A204.1 (cell line): ENCODE data around the gene FBXW7.

Experiments used
- FAIRE-seq: peaks from 2 replicates; lab custom pipeline; 2012; peaks lifted over from hg19 to GRCh38; lab: Jason Lieb, UNC

The FBXW7 gene

DNA sequence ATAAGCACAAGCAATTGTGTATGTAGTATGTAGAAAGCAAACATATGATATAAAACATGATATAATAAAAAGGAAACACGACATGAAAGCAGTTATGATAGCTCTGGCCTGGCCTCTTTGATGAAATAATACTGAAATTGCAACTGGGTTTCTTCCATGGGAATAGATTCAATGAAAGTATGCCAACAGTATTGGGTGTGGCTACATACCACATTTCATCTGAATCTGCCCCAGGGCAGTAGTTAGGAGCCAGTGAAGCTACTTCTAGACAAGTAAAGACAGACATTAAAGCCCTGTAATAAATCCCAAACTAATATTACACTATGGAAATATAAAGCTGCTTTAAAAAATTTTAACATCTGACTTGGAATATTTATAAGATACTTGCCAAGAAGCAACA is 207.3 kb downstream of the FBXW7 start:
- no peak for FAIRE-seq

DNA sequence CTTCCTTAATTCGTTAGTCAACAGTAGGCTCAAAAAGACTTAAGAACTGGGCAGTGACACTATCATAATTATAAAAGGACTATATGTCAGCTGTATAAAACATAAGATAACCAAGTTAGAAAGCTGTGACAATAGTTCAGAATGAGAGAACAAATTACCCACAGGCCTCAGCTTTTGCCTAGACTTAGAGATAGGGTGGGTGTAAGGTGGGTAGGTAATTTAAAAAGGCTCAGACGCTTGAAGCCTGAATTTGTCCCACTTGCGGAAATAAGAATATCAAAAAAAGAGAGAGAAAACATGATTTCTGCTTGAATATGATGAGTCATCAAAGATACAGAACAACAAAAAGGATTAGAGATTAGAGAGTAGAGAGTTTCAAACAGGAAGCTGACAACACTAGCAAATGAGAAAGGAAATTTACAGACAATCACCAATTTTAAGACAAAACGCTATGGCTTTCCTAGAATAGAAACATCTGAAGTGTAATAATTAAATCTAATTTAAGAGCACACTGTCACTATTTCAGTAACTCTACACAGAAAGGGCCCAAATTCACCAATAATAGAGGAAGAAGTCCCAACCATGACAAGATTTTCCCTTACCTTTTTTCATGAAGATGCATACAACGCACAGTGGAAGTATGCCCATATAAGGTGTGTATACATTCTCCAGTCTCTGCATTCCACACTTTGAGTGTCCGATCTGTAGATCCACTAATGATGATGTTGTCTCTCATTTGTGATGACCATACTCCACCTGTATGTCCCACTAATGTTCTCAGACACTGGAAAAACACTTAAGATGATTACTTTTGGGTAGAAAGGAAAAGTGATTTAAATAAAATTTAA is 208.1 kb downstream of the FBXW7 start:
- FAIRE-seq = no peak

DNA sequence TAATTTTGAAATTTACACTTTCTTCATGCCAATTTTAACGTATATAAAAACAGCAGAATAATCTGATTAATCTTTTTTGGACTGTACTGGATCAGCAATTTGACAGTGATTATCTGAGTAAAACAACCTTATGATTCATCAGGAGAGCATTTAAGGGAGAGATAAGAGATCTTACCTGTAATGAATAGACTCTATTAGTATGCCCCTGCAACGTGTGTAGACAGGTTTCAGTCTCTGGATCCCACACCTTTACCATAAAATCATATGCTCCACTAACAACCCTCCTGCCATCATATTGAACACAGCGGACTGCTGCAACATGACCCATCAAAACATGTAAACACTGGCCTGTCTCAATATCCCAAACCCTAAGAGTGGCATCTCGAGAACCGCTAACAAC is 210.1 kb downstream of the FBXW7 start:
- FAIRE-seq = no peak

DNA sequence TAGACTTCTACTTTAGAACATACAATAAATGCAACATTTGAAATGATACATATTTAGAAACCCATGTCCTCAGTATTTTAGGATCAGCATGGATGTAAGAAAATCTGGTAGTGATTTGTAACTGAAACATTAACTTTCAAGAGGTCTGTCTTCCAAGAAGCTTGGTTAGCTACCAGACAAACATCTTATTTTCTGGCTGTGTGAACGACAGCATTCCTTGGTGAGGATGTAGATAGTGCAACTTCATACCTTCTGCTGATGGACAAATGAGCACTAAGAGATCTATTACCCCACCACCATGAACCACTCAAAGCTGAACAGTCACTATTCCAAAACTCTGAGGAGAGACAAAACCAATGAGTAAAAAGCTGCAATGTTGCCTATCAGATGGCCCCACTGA is 212.7 kb downstream of the FBXW7 start:
- no peak for FAIRE-seq

DNA sequence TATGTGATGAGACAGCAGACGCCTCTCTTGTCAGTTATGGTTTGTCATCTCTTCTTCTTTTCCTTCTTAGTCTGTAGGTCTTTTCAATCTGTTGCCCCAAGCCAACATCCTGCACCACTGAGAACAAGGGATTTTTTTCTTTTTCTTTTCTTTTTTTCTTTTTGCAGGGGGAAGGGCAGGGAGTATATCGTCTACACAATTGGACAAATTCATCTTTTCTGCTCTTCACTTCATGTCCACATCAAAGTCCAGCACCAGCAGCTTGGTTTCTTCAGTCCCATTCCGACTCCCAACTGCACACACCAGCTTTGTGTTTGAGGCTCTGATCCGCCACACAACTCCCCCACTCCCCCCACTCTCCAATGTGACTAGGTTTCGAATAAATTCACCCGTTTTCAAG is 213.2 kb downstream of the FBXW7 start:
- no peak for FAIRE-seq

DNA sequence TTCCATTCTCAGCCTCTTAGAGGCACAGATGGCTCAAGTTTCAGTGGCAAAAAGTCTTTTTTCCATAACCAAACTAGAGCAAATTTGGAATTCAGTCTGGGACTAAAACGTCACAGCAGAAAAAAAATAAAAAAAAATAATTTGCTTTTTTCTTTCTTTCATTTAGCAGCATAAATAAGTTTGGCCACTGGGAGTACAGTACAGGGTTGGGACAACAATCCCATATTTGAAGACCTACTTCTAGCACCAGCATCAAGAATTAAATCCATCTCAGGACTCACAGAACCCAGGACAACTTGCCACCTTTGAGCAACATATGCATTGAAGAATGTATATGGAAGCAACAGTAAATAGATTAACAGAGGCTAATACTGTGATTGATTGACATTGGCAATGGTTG is 214.0 kb downstream of the FBXW7 start:
- FAIRE-seq = no peak

DNA sequence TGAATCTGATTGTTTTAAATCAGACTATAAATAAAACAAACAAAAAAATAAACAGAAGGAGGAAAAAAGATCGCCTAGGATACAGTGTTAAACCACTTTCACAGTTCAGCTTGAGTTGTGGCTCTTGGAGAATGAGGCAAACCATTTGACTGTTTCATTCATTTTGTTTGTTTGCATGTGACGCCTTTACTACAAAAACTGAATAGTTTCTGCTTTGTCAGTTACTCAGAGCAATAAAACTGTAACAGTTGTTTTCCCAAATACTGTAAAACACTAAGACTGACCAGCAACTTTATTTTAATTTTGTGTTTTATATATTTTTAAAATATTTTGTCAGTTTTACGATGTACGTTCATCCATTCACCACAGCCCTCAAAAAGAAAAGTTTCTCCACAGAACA is 214.5 kb downstream of the FBXW7 start:
- FAIRE-seq = no peak

DNA sequence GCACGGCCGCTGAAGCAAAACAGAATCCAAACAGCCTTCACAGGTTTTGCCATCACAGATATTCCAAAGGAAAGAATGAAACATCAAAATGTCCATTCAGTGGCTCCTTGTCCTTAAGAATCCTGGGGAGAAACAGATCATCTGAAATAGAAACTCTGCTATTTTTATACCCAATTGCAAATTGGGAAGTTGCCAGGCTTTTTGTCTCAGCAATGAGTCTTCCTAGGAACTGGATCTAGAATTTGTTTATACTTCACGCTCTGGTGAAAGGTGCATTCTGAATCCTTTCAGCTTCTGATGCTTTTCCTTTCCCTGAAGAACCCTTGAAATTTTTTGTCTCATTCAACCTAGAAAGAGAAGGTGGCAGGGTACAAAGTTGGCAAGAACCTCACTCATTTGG is 218.9 kb downstream of the FBXW7 start:
- FAIRE-seq = no peak

DNA sequence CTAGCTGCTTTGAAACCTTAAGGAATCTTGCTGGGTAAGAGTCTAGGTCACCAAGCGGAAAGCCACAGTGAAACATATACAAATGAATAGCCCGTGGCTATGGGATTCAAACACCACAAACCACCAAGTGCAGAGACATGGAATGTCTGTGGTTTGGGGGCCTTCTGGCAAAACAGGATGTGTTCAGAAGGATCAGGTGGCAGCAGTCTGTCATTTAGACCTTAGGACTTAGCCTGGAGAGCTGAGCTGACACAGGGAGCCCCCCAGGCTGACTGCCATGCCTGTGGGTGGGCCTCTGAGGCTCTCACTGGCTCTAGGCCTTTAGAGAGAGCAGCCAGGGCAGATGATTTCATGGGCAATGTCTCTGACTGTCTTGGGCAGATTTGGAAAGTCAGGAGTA is 225.6 kb downstream of the FBXW7 start:
- no peak for FAIRE-seq

DNA sequence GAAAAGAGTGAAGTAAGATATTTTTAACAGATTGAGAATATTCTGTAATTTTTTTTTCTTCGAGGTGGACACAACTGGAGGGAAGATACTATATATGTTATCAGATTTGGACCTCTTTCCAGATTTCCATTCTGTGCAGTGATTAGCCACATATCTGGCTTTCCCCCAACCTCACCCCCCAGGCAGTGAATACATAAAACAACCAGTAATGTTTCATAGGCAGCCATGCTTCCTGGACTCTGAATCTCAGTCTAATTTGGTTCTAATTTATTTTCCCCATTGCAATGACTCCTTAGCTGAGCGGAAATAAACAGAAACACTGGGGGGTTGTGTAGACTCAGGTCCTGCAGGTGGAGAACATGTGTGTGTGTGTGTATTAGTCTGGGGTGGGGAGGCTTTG is 226.5 kb downstream of the FBXW7 start:
- FAIRE-seq = no peak

DNA sequence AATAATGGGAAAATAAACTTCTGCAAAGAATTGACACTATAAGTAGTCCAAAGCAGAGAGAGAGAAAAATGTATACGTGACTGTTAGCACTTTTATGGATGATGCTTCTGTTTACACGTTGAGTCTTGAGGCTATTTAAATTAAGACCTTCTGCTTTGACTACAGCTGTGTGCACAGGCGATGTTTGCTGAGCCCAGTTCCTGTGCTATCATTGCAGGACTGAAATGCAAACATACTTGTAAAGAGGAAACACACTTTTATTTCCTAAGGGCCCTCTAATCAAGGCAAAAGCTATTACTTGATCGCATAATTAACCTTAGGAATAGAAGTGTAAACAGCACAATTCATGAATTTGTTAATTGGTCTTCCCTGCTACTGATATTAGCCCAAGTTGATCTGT is 226.9 kb downstream of the FBXW7 start:
- FAIRE-seq = no peak

DNA sequence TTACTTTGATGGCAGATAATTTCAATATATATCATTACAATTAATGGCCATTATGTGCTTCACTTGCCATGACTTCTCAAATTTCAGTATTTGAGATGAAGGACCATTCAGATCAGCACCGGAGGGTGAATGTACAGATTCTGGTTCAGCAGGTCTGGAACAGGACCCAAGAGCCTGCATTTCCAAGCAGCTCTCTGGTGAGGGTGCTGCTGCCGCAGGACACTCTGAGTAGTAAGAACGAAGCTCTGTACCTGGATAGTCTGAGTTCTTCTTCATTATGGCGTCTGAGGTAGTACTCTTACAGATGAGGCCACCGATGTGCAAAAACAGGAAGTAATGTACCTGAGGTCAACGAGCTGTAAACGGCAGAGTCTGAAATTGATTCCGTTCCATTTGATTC is 228.2 kb downstream of the FBXW7 start:
- FAIRE-seq = no peak

DNA sequence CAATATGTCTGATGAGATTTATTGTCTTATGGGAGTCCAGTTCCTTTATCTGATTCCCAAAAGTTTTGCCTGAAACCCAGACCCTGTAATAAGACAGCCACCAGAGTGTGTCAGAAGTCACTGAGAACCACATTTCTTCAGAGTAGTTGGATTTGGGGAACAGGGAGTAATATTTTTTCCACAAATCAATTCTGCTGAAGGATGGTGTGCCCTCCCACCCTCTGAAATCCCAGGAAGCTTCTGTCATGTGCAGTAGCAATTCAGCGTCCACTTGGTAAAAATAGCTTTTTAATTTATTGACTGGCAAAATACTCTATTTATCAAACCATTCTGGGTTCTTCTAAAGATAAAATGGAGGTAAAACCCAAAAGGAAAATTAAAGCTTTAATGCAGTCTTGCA is 229.4 kb downstream of the FBXW7 start:
- FAIRE-seq = no peak

DNA sequence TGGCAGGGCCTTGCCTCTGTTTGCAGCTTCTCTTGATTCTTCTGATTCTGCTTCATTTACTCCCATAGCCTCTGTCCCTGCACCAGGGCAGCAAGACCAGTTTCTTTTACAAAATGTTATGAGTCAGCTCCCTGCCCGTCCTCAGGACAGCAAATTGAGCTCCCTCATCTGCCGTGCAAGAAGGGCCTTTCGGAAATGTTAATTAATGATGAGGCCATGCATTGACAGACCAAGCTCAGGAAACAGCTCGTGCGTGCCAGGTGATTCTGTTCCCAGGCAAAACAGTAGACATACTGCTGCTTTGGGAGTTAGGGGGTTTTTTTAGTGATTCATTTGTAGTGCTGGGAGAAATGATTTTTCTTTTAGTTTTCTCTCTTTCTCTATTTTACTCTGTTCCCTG is 231.7 kb downstream of the FBXW7 start:
- FAIRE-seq = no peak

DNA sequence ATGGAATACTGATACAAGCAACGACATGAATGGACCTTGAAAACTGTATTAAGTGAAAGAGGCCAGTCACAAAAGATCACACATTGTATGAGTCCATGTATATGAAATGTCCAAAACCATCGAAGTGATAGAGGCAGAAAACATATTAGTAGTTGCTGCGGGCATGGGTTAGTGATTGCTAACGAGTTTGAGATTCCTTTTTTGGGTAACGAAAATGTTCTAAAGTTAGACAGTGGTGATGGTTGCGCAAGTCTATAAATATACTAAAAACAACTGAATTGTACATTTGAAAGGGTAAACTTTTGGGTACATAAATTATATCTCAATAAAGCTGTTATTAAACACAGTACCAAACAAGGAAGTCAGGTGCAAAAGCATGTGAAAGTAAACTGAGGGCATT is 234.5 kb downstream of the FBXW7 start:
- FAIRE-seq = no peak

DNA sequence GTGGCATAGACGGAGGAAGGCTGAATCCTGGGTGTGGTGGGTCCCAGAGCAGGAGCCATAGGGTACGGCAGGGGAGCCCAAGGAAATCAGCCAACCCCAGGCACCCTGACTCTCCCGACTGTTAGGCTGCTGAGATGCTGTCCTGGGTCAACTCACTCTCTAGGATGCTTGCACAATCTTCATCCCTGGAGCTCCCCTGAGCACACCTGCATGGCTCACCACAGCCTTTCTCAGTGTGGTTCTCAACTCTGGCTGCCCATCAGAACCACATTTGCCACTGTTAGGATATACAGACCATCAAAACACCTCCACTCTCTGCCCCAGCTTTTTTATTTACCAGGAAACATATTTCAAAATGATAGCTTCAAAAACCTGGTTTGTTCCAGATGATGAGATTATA is 236.3 kb downstream of the FBXW7 start:
- no peak for FAIRE-seq

DNA sequence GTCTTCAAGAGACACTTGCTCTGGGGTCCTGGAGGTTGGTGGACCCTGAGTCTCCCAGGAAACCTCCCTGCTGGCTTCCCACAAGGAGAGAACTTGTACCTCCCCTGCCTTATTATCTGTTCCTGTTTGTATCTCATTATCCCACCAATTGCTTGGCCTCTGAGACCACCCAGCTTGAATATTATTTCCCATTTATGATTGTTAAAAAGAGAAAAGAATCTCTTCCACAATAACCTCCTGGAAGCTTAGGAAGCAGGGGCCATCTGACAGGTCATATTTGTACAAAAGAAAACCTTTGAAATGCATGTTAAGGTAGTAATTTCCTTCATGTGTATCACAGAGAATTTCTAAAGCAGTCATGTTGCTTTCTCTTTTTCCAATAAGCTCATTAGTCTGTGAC is 239.5 kb downstream of the FBXW7 start:
- no peak for FAIRE-seq

DNA sequence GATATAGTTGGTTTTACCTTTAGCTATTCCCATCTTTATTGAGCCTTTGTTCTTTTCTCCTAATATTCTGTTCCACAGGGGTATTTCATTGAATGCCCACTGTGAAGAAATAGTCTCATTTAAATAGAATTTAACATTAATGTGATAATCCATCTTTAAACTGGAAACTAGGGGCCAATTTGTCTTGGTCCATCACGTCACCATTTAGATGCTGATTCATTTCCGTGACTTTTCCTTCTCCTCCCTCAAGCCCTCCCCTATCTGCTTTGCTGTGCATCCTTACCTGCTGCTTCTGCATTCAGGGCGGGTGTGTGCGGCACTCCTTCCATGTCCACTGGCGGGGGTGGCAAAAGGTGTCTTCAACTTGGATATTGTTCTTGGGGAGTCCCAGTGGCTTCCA is 241.1 kb downstream of the FBXW7 start:
- FAIRE-seq = no peak

DNA sequence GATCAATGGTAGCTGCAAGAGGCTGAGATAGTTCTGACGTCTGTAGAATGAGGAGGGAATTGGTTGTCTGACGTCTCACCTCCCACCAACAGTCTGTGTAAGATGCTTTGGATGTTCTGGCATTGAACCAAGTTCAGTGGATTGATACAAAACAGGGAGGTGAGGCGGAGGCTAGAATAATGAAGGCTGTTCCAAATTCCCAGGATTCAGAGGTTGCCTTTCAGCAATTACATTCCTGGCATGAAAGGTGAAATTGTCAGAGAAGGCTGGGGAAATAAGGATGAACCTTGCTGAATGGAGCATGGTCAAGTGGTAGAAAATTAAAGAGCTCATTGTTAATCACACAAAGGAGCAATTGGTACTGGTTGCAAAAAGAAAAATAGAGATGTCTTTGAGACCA is 241.6 kb downstream of the FBXW7 start:
- no peak for FAIRE-seq

DNA sequence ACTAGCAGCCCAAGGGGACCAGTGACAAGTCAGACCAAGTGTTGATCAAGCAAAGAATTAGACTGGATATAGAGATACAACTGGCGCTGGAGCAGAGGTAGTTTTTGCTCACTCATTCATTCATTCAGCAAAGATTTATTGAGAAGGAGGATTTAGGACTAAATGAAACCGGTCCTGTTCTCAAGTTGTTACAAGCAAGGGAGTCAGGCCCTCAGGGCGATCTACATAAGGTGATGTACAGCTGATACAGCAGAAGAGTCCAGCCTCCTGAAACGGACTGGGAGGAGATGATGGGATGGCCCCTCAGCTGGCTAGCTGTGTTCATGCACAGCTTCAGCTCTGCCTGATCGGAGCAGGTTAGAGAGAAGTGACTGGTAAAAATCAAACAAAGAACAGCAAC is 242.4 kb downstream of the FBXW7 start:
- no peak for FAIRE-seq

DNA sequence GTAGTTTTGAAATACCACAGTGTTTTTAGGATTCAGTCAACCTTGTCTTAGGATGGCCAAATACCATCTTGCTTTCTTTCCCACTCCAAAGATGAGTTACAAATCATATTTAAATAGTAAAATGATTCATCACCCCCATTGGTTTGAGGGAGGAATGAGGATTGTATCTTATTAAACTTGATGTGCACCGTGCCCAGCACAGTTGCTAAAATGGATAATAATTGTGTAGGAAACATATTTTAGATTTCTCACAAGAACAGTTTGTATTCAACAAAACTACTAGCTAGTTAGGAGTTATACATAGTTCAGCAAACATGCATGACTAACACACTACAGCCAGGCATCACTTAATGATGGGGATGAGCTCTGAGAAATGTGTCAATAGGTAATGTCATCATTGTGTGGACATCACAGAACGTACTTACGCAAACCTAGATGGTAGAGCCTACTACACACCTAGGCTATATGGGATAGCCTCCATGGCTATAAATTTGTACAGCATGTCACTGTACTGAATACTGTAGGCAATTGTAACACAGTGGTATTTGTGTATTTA is 245.4 kb downstream of the FBXW7 start:
- FAIRE-seq = no peak

DNA sequence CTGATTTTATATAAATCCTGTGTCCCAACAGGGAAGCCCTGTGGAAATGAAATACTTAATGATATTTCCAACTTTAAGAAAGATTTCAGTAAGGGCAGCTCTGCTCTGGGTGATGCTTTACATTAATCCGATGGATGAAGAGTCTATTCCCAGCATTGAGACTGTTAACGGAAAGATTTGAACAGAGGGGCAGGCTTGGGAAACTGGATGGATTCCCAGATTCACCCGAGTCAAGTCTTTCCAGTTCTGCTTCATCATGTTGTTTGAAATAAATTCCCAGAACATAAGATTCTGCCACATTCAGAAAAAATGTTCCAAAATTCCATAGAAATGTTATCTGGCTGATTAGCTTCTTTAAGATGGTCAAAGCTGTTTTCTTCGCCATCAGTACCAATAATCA is 246.0 kb downstream of the FBXW7 start:
- FAIRE-seq = no peak

DNA sequence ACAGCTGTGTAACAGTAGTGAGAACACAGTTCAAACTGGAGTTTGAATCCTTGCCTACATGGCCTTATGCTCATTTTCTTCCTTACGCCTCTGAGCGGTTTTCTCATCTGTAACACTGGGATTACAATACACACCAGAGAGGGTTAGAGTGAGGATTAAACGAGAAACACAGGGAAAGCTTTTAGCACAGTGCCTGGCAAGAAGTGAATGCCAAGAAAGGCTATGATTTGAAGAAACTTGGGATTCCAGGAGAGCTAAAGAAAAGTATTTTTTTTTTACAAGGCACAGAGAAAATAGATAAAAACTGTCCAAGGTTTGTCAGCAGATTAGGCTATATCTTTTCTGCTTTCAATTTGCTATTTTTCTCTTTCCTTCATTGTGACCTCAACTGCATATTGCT is 246.4 kb downstream of the FBXW7 start:
- FAIRE-seq = no peak

DNA sequence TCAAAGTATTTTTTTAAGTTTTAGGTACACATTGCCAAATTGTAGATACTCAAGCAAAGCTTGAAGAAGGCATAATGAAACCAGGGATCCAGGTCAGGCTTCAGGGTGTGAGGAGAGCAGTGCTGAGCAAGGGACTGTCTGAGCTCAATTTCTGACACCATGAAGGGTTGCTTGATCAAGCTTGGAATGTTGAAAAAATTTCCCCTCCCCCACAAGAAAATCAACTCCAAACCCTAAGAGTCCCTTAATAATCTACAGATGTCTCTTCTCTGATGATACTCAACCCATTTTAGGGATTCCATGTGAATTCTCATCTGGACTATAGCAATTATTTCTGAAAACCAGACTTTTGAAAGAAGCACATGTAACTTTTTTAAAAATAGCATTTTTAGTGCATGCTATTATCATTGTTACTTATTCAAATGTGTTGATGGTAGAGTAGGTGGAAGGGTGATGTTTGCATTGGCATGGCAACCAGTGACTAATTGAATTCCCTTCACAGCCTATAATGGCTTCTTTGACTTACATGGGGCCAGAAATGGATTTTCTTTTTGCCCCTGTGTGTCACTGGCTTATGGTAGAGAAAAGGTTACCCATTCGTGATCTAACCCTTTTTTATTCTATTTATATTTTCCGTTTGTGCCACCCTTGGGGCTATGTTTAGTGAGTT is 252.0 kb downstream of the FBXW7 start:
- no peak for FAIRE-seq
